Measurements from ENCODE around the gene ADAMTSL5.
"Not testable (repeated sequence)": the region's sequence is repeated elsewhere in the genome, so short reads cannot be mapped to it uniquely, and the experiment has no call there.

Gene ADAMTSL5

DNA sequence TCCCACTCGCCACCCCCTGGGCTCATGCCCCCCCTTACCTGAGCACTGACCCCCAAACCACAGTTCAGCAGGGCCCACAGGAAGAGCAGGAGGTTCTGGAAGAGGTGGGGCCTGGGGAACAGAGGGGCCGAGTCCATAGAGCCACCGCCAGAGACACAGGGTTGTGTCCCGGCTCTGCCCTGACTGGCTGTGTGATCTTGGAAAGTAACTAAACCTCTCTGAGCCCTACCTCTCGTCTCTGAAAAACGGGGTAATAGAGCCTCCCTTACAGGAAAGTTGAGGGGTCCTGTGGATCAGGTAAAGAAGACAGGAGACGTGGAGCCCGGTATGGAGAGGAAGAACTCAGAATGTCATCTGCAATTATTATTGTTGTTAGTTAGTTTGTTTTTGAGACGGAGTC, 2.0 kb downstream of the ADAMTSL5 start:
- Mint-ChIP-seq H3K36me3 (ENCODE audit: low read depth) (no peaks in the 10 kb centered on the region), H3K4me1 (ENCODE audit: low read depth) (peaks cover 7% of the 10 kb centered on the region), H3K9me3 (no peaks in the 10 kb centered on the region), H3K4me3 (no peak overlapping the region), H3K27me3 (ENCODE audit: low read depth) (peaks cover 22% of the 10 kb centered on the region), H3K27ac (no peak overlapping the region)

DNA sequence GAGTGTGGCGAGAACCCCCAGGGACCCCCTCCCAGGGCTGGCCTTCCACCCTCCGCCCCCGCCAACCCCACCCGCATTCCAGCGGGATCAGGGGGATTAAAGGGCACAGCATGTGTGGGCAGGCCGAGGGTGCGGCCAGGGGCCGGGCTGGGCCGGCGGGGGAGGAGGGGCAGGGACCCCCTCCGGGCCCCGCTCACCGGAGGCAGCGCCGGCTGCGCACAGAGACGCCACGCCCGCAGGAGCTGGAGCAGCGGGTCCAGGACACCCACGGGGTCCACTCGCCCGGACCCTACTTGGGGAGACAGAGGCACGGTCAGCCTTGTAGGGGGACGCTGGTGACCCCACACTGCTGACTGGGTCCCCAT, 2.4 kb downstream of the ADAMTSL5 start:
- Mint-ChIP-seq H3K27ac (no peak overlapping the region), H3K4me1 (ENCODE audit: low read depth) (peaks cover 7% of the 10 kb centered on the region), H3K27me3 (ENCODE audit: low read depth) (peaks cover 24% of the 10 kb centered on the region), H3K36me3 (ENCODE audit: low read depth) (no peaks in the 10 kb centered on the region), H3K4me3 (no peak overlapping the region), H3K9me3 (no peaks in the 10 kb centered on the region)

GRCh38 chr19:1509602-1510441, 3.0 kb downstream of the ADAMTSL5 start:
- H3K9me3 Mint-ChIP-seq = no peaks in the 10 kb centered on the region
- H3K36me3 Mint-ChIP-seq (ENCODE audit: low read depth) = no peaks in the 10 kb centered on the region
- H3K4me1 Mint-ChIP-seq (ENCODE audit: low read depth) = peaks cover 7% of the 10 kb centered on the region
- no peak overlapping the region for H3K27ac Mint-ChIP-seq
- H3K27me3 Mint-ChIP-seq (ENCODE audit: low read depth) = peaks cover 27% of the 10 kb centered on the region
- H3K4me3 Mint-ChIP-seq = no peak overlapping the region

DNA sequence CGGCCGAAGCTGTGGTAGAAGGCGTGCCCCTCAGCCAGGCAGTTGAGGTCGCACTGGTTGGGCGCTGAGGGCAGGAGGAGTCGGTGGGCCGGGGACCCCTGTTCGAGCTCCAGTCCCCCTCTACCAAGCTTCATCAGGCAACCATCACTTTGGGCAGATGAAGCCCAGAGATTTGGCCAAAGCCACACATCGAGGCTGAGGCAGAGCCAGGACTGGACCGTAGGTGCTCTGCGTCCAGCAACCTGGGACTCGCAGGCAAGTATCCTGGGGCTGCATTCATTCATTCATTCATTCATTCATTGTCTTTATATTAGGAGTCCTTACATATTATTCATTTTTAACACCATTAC, 4.3 kb downstream of the ADAMTSL5 start:
- Mint-ChIP-seq H3K36me3 (ENCODE audit: low read depth) (no peaks in the 10 kb centered on the region), H3K27ac (no peak overlapping the region), H3K4me3 (no peak overlapping the region), H3K4me1 (ENCODE audit: low read depth) (peaks cover 7% of the 10 kb centered on the region), H3K9me3 (no peaks in the 10 kb centered on the region), H3K27me3 (ENCODE audit: low read depth) (peaks cover 27% of the 10 kb centered on the region)

GRCh38 chr19:1507763-1508506, 4.9 kb downstream of the ADAMTSL5 start:
- H3K4me1 Mint-ChIP-seq (ENCODE audit: low read depth) = peaks cover 7% of the 10 kb centered on the region
- peak overlapping the region; percentile 79 for H3K27ac Mint-ChIP-seq
- H3K4me3 Mint-ChIP-seq = peak overlapping the region; percentile 79
- H3K36me3 Mint-ChIP-seq (ENCODE audit: low read depth) = no peaks in the 10 kb centered on the region
- peaks cover 27% of the 10 kb centered on the region for H3K27me3 Mint-ChIP-seq (ENCODE audit: low read depth)
- no peaks in the 10 kb centered on the region for H3K9me3 Mint-ChIP-seq

DNA sequence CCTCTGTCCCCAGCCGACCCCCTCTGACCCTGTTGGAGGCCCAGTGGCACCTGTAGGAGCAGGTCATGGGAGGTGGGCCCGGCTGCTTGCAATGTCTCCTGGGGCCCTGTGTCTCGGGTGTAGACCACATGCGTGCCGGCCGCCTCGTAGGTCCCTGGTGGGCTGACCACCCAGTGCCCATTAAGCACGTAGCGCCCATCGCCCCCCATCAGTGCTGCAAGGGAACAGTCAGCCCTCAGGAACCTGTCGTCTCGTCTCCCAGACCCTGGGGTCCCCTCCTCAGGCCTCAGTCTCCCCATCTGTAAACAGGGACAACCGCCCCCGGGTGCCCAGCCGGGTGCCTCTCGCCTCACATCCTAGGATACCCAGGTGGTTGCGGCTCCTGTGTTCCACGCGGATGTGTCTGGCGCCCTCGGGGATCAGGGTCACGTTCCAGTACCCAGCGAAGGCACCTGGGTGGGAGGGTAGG, 5.6 kb downstream of the ADAMTSL5 start:
- Mint-ChIP-seq H3K36me3 (ENCODE audit: low read depth) (no peaks in the 10 kb centered on the region), H3K27ac (no peak overlapping the region), H3K4me1 (ENCODE audit: low read depth) (peaks cover 7% of the 10 kb centered on the region), H3K4me3 (no peak overlapping the region), H3K9me3 (no peaks in the 10 kb centered on the region), H3K27me3 (ENCODE audit: low read depth) (peaks cover 27% of the 10 kb centered on the region)

- Mint-ChIP-seq H3K4me1 (ENCODE audit: low read depth) (peaks cover 7% of the 10 kb centered on the region), H3K27ac (no peak overlapping the region), H3K27me3 (ENCODE audit: low read depth) (peaks cover 26% of the 10 kb centered on the region), H3K36me3 (ENCODE audit: low read depth) (no peaks in the 10 kb centered on the region), H3K9me3 (no peaks in the 10 kb centered on the region), H3K4me3 (no peak overlapping the region)
Observed at GRCh38 chr19:1505991-1506881, 6.6 kb downstream of the ADAMTSL5 start.

DNA sequence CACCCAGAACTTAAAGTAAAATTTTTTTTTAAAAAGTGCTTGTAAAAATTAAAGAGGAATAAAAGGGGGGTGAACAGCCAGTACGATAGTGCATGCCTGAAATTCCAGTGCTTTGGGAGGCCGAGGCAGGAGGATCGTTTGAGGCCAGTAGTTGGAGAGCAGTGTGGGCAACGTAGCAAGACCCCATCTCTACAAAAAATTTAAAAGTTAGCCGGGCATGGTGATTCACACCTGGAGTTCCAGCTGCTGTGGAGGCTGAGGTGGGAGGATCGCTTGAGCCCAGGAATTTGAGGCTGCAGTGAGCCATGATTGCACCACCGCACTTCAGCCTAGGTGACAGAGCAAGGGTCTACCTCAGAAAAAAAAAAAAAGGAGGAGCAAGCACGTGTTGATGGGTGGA, 7.8 kb downstream of the ADAMTSL5 start:
- Mint-ChIP-seq H3K9me3 (no peaks in the 10 kb centered on the region), H3K4me3 (no peak overlapping the region), H3K27me3 (ENCODE audit: low read depth) (peaks cover 19% of the 10 kb centered on the region), H3K27ac (no peak overlapping the region), H3K4me1 (ENCODE audit: low read depth) (peaks cover 7% of the 10 kb centered on the region), H3K36me3 (ENCODE audit: low read depth) (no peaks in the 10 kb centered on the region)

GRCh38 chr19:1503925-1504773, 8.7 kb downstream of the ADAMTSL5 start:
- Mint-ChIP-seq H3K27me3 (ENCODE audit: low read depth) (peaks cover 14% of the 10 kb centered on the region), H3K9me3 (no peaks in the 10 kb centered on the region), H3K4me1 (ENCODE audit: low read depth) (peaks cover 7% of the 10 kb centered on the region), H3K36me3 (ENCODE audit: low read depth) (no peaks in the 10 kb centered on the region), H3K4me3 (no peak overlapping the region), H3K27ac (no peak overlapping the region)

- H3K4me3 Mint-ChIP-seq = no peak overlapping the region
- no peaks in the 10 kb centered on the region for H3K9me3 Mint-ChIP-seq
- H3K4me1 Mint-ChIP-seq (ENCODE audit: low read depth) = peaks cover 5% of the 10 kb centered on the region
- H3K36me3 Mint-ChIP-seq (ENCODE audit: low read depth) = no peaks in the 10 kb centered on the region
- peaks cover 9% of the 10 kb centered on the region for H3K27me3 Mint-ChIP-seq (ENCODE audit: low read depth)
- no peak overlapping the region for H3K27ac Mint-ChIP-seq
Observed at GRCh38 chr19:1503089-1503924, 9.5 kb downstream of the ADAMTSL5 start.

GRCh38 chr19:1502433-1503088, 10.3 kb downstream of the ADAMTSL5 start:
- Mint-ChIP-seq H3K4me3 (no peak overlapping the region), H3K9me3 (no peaks in the 10 kb centered on the region), H3K27ac (no peak overlapping the region), H3K36me3 (ENCODE audit: low read depth) (no peaks in the 10 kb centered on the region), H3K4me1 (ENCODE audit: low read depth) (peaks cover under 1% of the 10 kb centered on the region), H3K27me3 (ENCODE audit: low read depth) (peaks cover 5% of the 10 kb centered on the region)

DNA sequence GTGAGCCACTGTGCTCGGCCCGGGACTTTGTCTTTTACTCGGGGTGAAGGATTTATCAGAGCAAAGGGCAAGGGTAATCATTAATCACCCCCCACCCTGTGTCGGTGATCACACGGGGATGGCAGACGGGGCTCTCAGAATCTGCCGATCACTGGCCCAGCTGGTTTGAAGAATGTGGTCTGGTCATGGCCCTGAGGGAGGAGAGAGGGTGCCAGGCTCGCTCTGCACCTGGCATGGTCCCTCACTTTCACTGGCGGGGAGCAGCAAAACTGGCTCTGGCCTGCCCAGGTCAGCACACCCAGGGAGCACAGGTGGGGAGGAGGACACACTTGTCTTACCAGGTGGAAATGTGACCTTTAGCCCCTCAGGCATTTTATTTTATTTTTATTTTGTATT, 11.6 kb downstream of the ADAMTSL5 start:
- Mint-ChIP-seq H3K4me1 (ENCODE audit: low read depth) (no peaks in the 10 kb centered on the region), H3K27me3 (ENCODE audit: low read depth) (peaks cover 5% of the 10 kb centered on the region), H3K4me3 (no peak overlapping the region)

GRCh38 chr19:1499231-1499630, 13.6 kb downstream of the ADAMTSL5 start:
- not testable (repeated sequence) for H3K4me1 Mint-ChIP-seq (ENCODE audit: low read depth); H3K4me3 Mint-ChIP-seq; H3K27ac Mint-ChIP-seq; H3K27me3 Mint-ChIP-seq (ENCODE audit: low read depth); H3K9me3 Mint-ChIP-seq; H3K36me3 Mint-ChIP-seq (ENCODE audit: low read depth)

More for the DNA sequence above, 11.6 kb downstream of the ADAMTSL5 start:
- H3K27ac Mint-ChIP-seq = no peak overlapping the region
- H3K9me3 Mint-ChIP-seq = no peaks in the 10 kb centered on the region
- no peaks in the 10 kb centered on the region for H3K36me3 Mint-ChIP-seq (ENCODE audit: low read depth)

All from T-helper 1 cell treated with Interleukin-12 subunit alpha and Interleukin-12 subunit beta and Interleukin-4 antibody, amounts not matched to agents 30 μg/mL and 1 μg/mL, for 36 hours (primary cell).